ENCODE measurements around the gene LRRK2. TPM values are rescaled to one million over a fixed set of nuclear protein-coding genes. Genes with fewer than 3 reads are reported as not detected.

The LRRK2 gene
- total and polyA plus RNA-seq, 2 donors from 2014 or later = 8.6 to 110 TPM

- Histone ChIP-seq H3K9me3 (ENCODE audit: control insufficient read depth in 2 of 3, insufficient read depth in 1 of 3, low read length in 3 of 3) (no peaks in the 10 kb centered on the region), H3K4me1 (ENCODE audit: control insufficient read depth in 2 of 3, insufficient read depth in 2 of 3, low read depth in 1 of 3, low read length in 3 of 3) (peaks cover 0 to 11% (median 0%) of the 10 kb centered on the region in 3 donors), H3K9ac (ENCODE audit: low read length in 3 of 3) (no peak overlapping the region), H3K4me3 (ENCODE audit: low read length in 3 of 3) (no peak overlapping the region), H3K36me3 (ENCODE audit: control insufficient read depth in 2 of 3, insufficient read depth in 3 of 3, low read length in 3 of 3) (no peaks in the 10 kb centered on the region), H3K27me3 (ENCODE audit: control insufficient read depth, insufficient read depth, low read length) (no peaks in the 10 kb centered on the region), H3K27ac (ENCODE audit: low read depth in 2 of 2, low read length in 2 of 2) (no peak overlapping the region)
- no peak for DNase-seq
- FAIRE-seq = no peak
- intact Hi-C loops (cut with DNase I) = loop anchor here (10.0 kb wide), 1 partner anchor 65 kb away; no protein-coding TSS in a partner anchor
- TF ChIP-seq CTCF (IDR thresholded peaks at IDR 0.05; ENCODE audit: borderline replicate concordance, extremely low read depth, insufficient read depth) = no peak
These were observed 5.0 kb upstream of the LRRK2 start for GRCh38 chr12:40219760-40220159.

GRCh38 chr12:40222247-40222646, 2.5 kb upstream of the LRRK2 start:
- Histone ChIP-seq H3K27ac (ENCODE audit: low read depth in 2 of 2, low read length in 2 of 2) (no peak overlapping the region), H3K9ac (ENCODE audit: low read length in 3 of 3) (no peak overlapping the region), H3K4me3 (ENCODE audit: low read length in 3 of 3) (peak overlapping the region in 1 of 3 donors; percentile 38), H3K27me3 (ENCODE audit: control insufficient read depth, insufficient read depth, low read length) (no peaks in the 10 kb centered on the region), H3K9me3 (ENCODE audit: control insufficient read depth in 2 of 3, insufficient read depth in 1 of 3, low read length in 3 of 3) (no peaks in the 10 kb centered on the region), H3K36me3 (ENCODE audit: control insufficient read depth in 2 of 3, insufficient read depth in 3 of 3, low read length in 3 of 3) (no peaks in the 10 kb centered on the region), H3K4me1 (ENCODE audit: control insufficient read depth in 2 of 3, insufficient read depth in 2 of 3, low read depth in 1 of 3, low read length in 3 of 3) (peaks cover 0 to 11% (median 0%) of the 10 kb centered on the region in 3 donors)
- TF ChIP-seq CTCF (IDR thresholded peaks at IDR 0.05; ENCODE audit: borderline replicate concordance, extremely low read depth, insufficient read depth) = no peak
- FAIRE-seq (no peak), DNase-seq (no peak)
- intact Hi-C loops (cut with DNase I) = loop anchor here (10.0 kb wide), 1 partner anchor 67 kb away; no protein-coding TSS in a partner anchor

DNA sequence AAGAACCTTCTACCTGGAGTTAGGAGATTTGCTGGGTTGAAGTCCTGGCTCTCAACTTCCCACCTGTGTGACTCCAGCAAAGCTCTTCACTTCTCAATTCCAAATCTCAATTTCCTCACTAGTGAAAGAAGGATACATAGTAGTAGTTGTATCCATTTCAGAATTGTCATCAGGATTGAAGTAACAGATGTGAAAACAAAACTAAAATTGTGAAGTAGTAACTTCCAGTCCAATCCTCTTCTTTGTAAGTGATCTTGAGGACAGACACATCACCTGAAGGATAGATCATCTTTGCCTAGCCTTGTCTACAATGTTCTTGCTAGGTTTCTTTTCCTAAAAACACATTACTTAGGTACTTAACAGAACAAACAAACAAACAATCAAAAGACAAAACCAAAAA, 1.2 kb upstream of the LRRK2 start:
- no peaks in the 10 kb centered on the region for H3K9me3 ChIP-seq (ENCODE audit: control insufficient read depth in 2 of 3, insufficient read depth in 1 of 3, low read length in 3 of 3)
- no peaks in the 10 kb centered on the region for H3K36me3 ChIP-seq (ENCODE audit: control insufficient read depth in 2 of 3, insufficient read depth in 3 of 3, low read length in 3 of 3)
- peak overlapping the region in 2 of 3 donors; percentile 12 to 97 for H3K9ac ChIP-seq (ENCODE audit: low read length in 3 of 3)
- TF ChIP-seq CTCF (IDR thresholded peaks at IDR 0.05; ENCODE audit: borderline replicate concordance, extremely low read depth, insufficient read depth) = no peak
- FAIRE-seq (no peak), DNase-seq (no peak)
- intact Hi-C loops (cut with DNase I) = loop anchor here (10.0 kb wide), 1 partner anchor 69 kb away; no protein-coding TSS in a partner anchor
- peak overlapping the region; percentile 93 to 94 for H3K27ac ChIP-seq (ENCODE audit: low read depth in 2 of 2, low read length in 2 of 2)
- H3K4me3 ChIP-seq (ENCODE audit: low read length in 3 of 3) = peak overlapping the region; percentile 34 to 90 (median 58)
- H3K4me1 ChIP-seq (ENCODE audit: control insufficient read depth in 2 of 3, insufficient read depth in 2 of 3, low read depth in 1 of 3, low read length in 3 of 3) = peaks cover 0 to 11% (median 0%) of the 10 kb centered on the region in 3 donors
- no peaks in the 10 kb centered on the region for H3K27me3 ChIP-seq (ENCODE audit: control insufficient read depth, insufficient read depth, low read length)
